GM12878 (cell line): Measurements from ENCODE around the gene RBM7. TPM values are rescaled to one million over a fixed set of nuclear protein-coding genes. Genes with fewer than 3 reads are reported as not detected.

Source experiments
- ATAC-seq: fragments of 200-7000 bp; cut with Tn5 transposase; 3 replicates; pipeline ENCODE4 v1.9.1; 2020; ENCODE audit warnings: mild to moderate bottlenecking, moderate library complexity
- BruUV-seq: library from RNA; stranded (reverse); fragments of 400-500 nt; replicated peaks from 2 replicates; lab custom pipeline; 2021; lab: Mats Ljungman, UMichigan
- CTCF ChIA-PET: fragments of 300-600 bp; sonication (Branson Sonifier 250); formaldehyde crosslinking; extraction: SDS; loops from one replicate; lab custom pipeline; 2021; ENCODE audit warnings: inconsistent platforms; lab: Yijun Ruan, JAX
- POLR2A ChIA-PET: fragments of 350-600 bp; formaldehyde crosslinking; extraction: SDS; loops from one replicate; lab custom pipeline; 2021; ENCODE audit warnings: inconsistent platforms; lab: Charles Lee
- RAD21 ChIA-PET: fragments of 300-600 bp; sonication (Branson Sonifier 250); formaldehyde crosslinking; loops from one replicate; lab custom pipeline; 2023; ENCODE audit warnings: antibody characterized with exemption; ENCODE audit not compliant: unreplicated experiment; lab: Charles Lee
- SMC1A ChIA-PET: fragments of 300-600 bp; sonication (Branson Sonifier 250); formaldehyde crosslinking; loops from one replicate; lab custom pipeline; 2023; ENCODE audit not compliant: unreplicated experiment, uncharacterized antibody; lab: Charles Lee
- DNase-seq: peaks from one replicate; pipeline ENCODE4 v3.0.0-alpha.2; 2011; ENCODE audit warnings: low read depth, low spot score
- FAIRE-seq: peaks from 3 replicates; lab custom pipeline; 2011; peaks lifted over from hg19 to GRCh38; lab: Jason Lieb, UNC
- H2AFZ ChIP-seq: 2 replicates; pipeline ENCODE4 v1.6.0; 2011; ENCODE audit warnings: low read depth, low read length, control low read depth; ENCODE audit not compliant: control insufficient read depth
- H3K27ac ChIP-seq: 2 replicates; pipeline ENCODE4 v1.5.1; 2011; ENCODE audit warnings: control low read depth; ENCODE audit not compliant: control insufficient read depth, insufficient read depth
- H3K27me3 ChIP-seq, 2 experiments: replicated peaks in 1 of 2; 2 replicates each; pipeline versions ENCODE4 v1.6.0 to v1.6.1; 2011; ENCODE audit warnings: low read length in 1 of 2; ENCODE audit not compliant: control insufficient read depth in 2 of 2, insufficient read depth in 2 of 2
- H3K36me3 ChIP-seq, 2 experiments: 2 replicates each; pipeline ENCODE4 v1.5.1; 2011; ENCODE audit warnings: low read length in 1 of 2; ENCODE audit not compliant: control insufficient read depth in 2 of 2, insufficient read depth in 2 of 2
- H3K4me1 ChIP-seq: 2 replicates; pipeline ENCODE4 v1.6.1; 2011; ENCODE audit warnings: mild to moderate bottlenecking, low read length, moderate library complexity, mixed read lengths; ENCODE audit not compliant: control insufficient read depth, insufficient read depth
- H3K4me2 ChIP-seq: 2 replicates; pipeline ENCODE4 v1.6.0; 2011; ENCODE audit warnings: control low read depth; ENCODE audit not compliant: control insufficient read depth, insufficient read depth
- H3K4me3 ChIP-seq: fragments of 200-600 bp; sonication (generic); 2 replicates; pipeline ENCODE4 v1.5.1; 2016
- H3K79me2 ChIP-seq: 2 replicates; pipeline ENCODE4 v1.6.0; 2011; ENCODE audit warnings: low read length; ENCODE audit not compliant: control insufficient read depth, insufficient read depth
- H3K9ac ChIP-seq: 2 replicates; pipeline ENCODE4 v1.8.0; 2011; ENCODE audit warnings: low read length, control low read depth, mixed read lengths; ENCODE audit not compliant: control insufficient read depth, insufficient read depth
- H3K9me3 ChIP-seq: replicated peaks from 3 replicates; pipeline ENCODE4 v1.5.1; 2011; ENCODE audit warnings: mild to moderate bottlenecking, low read length; ENCODE audit not compliant: control insufficient read depth, insufficient read depth
- H4K20me1 ChIP-seq: 2 replicates; pipeline ENCODE4 v1.6.0; 2011; ENCODE audit not compliant: control insufficient read depth, insufficient read depth
- CBFB ChIP-seq: IDR thresholded peaks from 2 replicates; pipeline ENCODE4 v1.6.1; 2016; ENCODE audit warnings: antibody characterized with exemption, low read depth
- CREM ChIP-seq: IDR thresholded peaks from 2 replicates; pipeline ENCODE4 v1.6.1; 2014; ENCODE audit warnings: antibody characterized with exemption, low read depth
- EP300 ChIP-seq, 2 experiments: fragments of 150-350 bp in 1 of 2; IDR thresholded peaks; 2 replicates each; pipeline ENCODE4 v1.6.1; 2011 to 2012; ENCODE audit warnings: low read depth in 2 of 2, low read length in 2 of 2, borderline replicate concordance in 1 of 2, improper control_type of control experiment in 1 of 2, inconsistent platforms in 1 of 2; ENCODE audit not compliant: control insufficient read depth in 1 of 2
- FOXM1 ChIP-seq: IDR thresholded peaks from 2 replicates; pipeline ENCODE4 v1.6.1; 2012; ENCODE audit warnings: low read depth, mild to moderate bottlenecking, inconsistent platforms, low read length, moderate library complexity
- NFIC ChIP-seq: IDR thresholded peaks from 2 replicates; pipeline ENCODE4 v1.6.1; 2012; ENCODE audit warnings: low read depth, mild to moderate bottlenecking, inconsistent platforms, low read length, moderate library complexity
- NFXL1 ChIP-seq: fragments of 450-650 bp; IDR thresholded peaks from 2 replicates; pipeline ENCODE4 v1.6.1; 2017; ENCODE audit warnings: antibody characterized with exemption, mild to moderate bottlenecking, borderline replicate concordance
- NKRF ChIP-seq: fragments of 450-650 bp; conservative IDR thresholded peaks from 2 replicates; pipeline ENCODE4 v1.6.1; 2017; ENCODE audit warnings: mild to moderate bottlenecking, moderate library complexity
- POLR2AphosphoS2 ChIP-seq: IDR thresholded peaks from 2 replicates; pipeline ENCODE4 v1.6.1; 2011; ENCODE audit warnings: low read depth, mild to moderate bottlenecking, low read length, improper control_type of control experiment, moderate library complexity
- POU2F2 ChIP-seq: IDR thresholded peaks from 3 replicates; pipeline ENCODE4 v1.6.1; 2011; ENCODE audit warnings: low read depth, mild to moderate bottlenecking, low read length, borderline replicate concordance
- RB1 ChIP-seq: fragments of 450-650 bp; formaldehyde crosslinking; IDR thresholded peaks from 2 replicates; pipeline ENCODE4 v1.6.1; 2017; ENCODE audit warnings: mild to moderate bottlenecking, borderline replicate concordance
- SP1 ChIP-seq: IDR thresholded peaks from one replicate; pipeline ENCODE4 v1.6.1; 2011; ENCODE audit warnings: low read depth, low read length
- SUPT20H ChIP-seq: IDR thresholded peaks from 2 replicates; pipeline ENCODE4 v1.6.1; 2011; ENCODE audit warnings: low read depth, mild to moderate bottlenecking, low read length, moderate library complexity, borderline replicate concordance; ENCODE audit not compliant: control insufficient read depth
- SUZ12 ChIP-seq: fragments of 200-600 bp; sonication (generic); IDR thresholded peaks from one replicate; pipeline ENCODE4 v1.6.1; 2018; ENCODE audit warnings: antibody characterized with exemption, mild to moderate bottlenecking; ENCODE audit not compliant: unreplicated experiment
- TAF1 ChIP-seq: IDR thresholded peaks from 2 replicates; pipeline ENCODE4 v1.6.1; 2011; ENCODE audit warnings: mild to moderate bottlenecking, low read depth, low read length, borderline replicate concordance
- USF1 ChIP-seq: IDR thresholded peaks from 2 replicates; pipeline ENCODE4 v1.6.1; 2011; ENCODE audit warnings: borderline replicate concordance, low read depth, mild to moderate bottlenecking, moderate library complexity, mixed read lengths, low read length; ENCODE audit not compliant: insufficient read depth; ENCODE audit errors: extremely low read length
- ZSCAN29 ChIP-seq: fragments of 450-650 bp; IDR thresholded peaks from 2 replicates; pipeline ENCODE4 v1.6.1; 2017; ENCODE audit warnings: mild to moderate bottlenecking, moderate library complexity
- WGBS: methylation state at CpG from one replicate; pipeline ENCODE4 v1.1.6; 2016; ENCODE audit warnings: low lambda C conversion rate; ENCODE audit not compliant: insufficient replicate concordance, insufficient coverage; ENCODE audit errors: missing lambda C conversion rate; 5-methylcytosine and 5-hydroxymethylcytosine counted together
- in situ Hi-C: fragments of 300-500 bp; cut with MboI; formaldehyde crosslinking; loops from 9 replicates; pipeline ENCODE4 v1.14.3; 2018; ENCODE audit warnings: mixed read lengths
- intact Hi-C: fragments of 100-400 bp; cut with micrococcal nuclease; formaldehyde crosslinking; loops from one replicate; pipeline ENCODE4 v1.14.2; 2022; ENCODE audit not compliant: unreplicated experiment
- polyA plus RNA-seq, 11 experiments: library from polyadenylated mRNA; depleted of rRNA in 4 of 11; unstranded in 6 of 11; stranded (reverse) in 5 of 11; fragments of >200 nt; fragmentation: Nextera tagmentation in 4 of 11; fragmentation: Illumina TruSeq in 1 of 11; extraction: Ambion mirVana in 4 of 11; extraction: Trizol in 1 of 11; gene quantifications; 1 replicate in 1 of 11; 2 replicates in 10 of 11; pipeline versions ENCODE4 v1.2.1 to v1.2.3, GENCODE V29; 2011 to 2016; ENCODE audit warnings: inconsistent platforms in 2 of 11, missing spikeins in 2 of 11, low read depth in 1 of 11
- total RNA-seq, 4 experiments: library from RNA; depleted of rRNA in 3 of 4; stranded (reverse); fragments of >200 nt in 3 of 4; fragmentation: Illumina TruSeq in 1 of 4; extraction: Trizol in 1 of 4; gene quantifications; 2 replicates each; pipeline versions ENCODE4 v1.2.1 to v1.2.3, GENCODE V29; 2013 to 2021
- TF ChIP-seq, protein P1 (sequence below): fragments of 450-650 bp; formaldehyde crosslinking; IDR thresholded peaks from 2 replicates; pipeline ENCODE4 v1.5.0; 2022; ENCODE audit warnings: mild to moderate bottlenecking, missing genetic modification characterization

The RBM7 gene
- total and polyA plus RNA-seq, 10 of the 15 experiments (the other 5 are each of a cell fraction or from before 2014, with no cell fraction given): 17.0 to 46.2 (median 26.0) TPM

GRCh38 chr11:114447444-114447843 is 47.0 kb downstream of the RBM7 start (continued):
- no peak for TF ChIP-seq POU2F2
- no peak for TF ChIP-seq TAF1
- TF ChIP-seq, all 136 proteins: peak for 0

DNA sequence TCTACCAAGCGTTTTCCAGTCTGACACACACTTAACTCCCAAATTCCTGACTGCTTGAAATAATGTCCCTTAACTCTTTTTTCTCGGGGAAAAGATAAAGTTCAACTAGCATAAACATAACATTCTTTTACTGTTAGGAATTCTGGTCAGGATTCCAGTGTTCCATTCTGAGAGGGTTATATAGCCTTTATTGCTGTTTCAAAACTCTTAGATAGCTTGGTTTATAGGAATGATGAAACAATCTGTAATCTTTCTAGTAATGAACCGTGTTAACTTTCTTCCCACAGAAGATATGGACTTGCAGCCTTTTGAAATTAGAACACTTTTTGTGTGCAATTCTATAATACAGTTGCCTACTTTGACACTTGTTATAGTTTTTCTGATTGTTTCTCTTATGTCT is 47.4 kb downstream of the RBM7 start:
- Histone ChIP-seq H3K9me3 (no peaks in the 10 kb centered on the region), H3K36me3 (no peaks in the 10 kb centered on the region), H3K9ac (no peak overlapping the region), H2AFZ (no peak overlapping the region), H3K4me1 (no peaks in the 10 kb centered on the region), H3K4me3 (no peak overlapping the region), H3K27me3 (no peaks in the 10 kb centered on the region), H3K4me2 (no peak overlapping the region), H3K27ac (no peak overlapping the region), H3K79me2 (no peaks in the 10 kb centered on the region), H4K20me1 (no peaks in the 10 kb centered on the region)
- FAIRE-seq (no peak), ATAC-seq (no peak), DNase-seq (no peak)
- ChIA-PET RAD21 (no interaction called here), SMC1A (no interaction called here), CTCF (interaction anchor here (0.8 kb wide), 1 partner anchor 44 kb away, joined by 3 read pairs; no protein-coding TSS in a partner anchor), POLR2A (no interaction called here)
- 67% methylated on average over 3 of the region's 3 CpGs for WGBS
- TF ChIP-seq CREM: no peak
- TF ChIP-seq USF1: no peak
- no peak for TF ChIP-seq SUZ12
- no peak for TF ChIP-seq NKRF
- no peak for TF ChIP-seq FOXM1
- TF ChIP-seq EP300 (IDR thresholded peaks at IDR 0.05; ENCODE audit: borderline replicate concordance in 1 of 2, control insufficient read depth in 1 of 2, low read depth in 2 of 2, low read length in 2 of 2): no peak
- no peak for TF ChIP-seq RB1
- no peak for TF ChIP-seq SUPT20H
- TF ChIP-seq ZSCAN29: no peak
- TF ChIP-seq CBFB: no peak
- TF ChIP-seq, protein P1, sequence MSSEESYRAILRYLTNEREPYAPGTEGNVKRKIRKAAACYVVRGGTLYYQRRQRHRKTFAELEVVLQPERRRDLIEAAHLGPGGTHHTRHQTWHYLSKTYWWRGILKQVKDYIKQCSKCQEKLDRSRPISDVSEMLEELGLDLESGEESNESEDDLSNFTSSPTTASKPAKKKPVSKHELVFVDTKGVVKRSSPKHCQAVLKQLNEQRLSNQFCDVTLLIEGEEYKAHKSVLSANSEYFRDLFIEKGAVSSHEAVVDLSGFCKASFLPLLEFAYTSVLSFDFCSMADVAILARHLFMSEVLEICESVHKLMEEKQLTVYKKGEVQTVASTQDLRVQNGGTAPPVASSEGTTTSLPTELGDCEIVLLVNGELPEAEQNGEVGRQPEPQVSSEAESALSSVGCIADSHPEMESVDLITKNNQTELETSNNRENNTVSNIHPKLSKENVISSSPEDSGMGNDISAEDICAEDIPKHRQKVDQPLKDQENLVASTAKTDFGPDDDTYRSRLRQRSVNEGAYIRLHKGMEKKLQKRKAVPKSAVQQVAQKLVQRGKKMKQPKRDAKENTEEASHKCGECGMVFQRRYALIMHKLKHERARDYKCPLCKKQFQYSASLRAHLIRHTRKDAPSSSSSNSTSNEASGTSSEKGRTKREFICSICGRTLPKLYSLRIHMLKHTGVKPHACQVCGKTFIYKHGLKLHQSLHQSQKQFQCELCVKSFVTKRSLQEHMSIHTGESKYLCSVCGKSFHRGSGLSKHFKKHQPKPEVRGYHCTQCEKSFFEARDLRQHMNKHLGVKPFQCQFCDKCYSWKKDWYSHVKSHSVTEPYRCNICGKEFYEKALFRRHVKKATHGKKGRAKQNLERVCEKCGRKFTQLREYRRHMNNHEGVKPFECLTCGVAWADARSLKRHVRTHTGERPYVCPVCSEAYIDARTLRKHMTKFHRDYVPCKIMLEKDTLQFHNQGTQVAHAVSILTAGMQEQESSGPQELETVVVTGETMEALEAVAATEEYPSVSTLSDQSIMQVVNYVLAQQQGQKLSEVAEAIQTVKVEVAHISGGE (CRISPR knock-in tag): no peak
- no peak for TF ChIP-seq NFIC
- TF ChIP-seq POLR2AphosphoS2: no peak
- TF ChIP-seq NFXL1: no peak
- no peak for TF ChIP-seq SP1
- intact Hi-C loops (no loop called here), in situ Hi-C loops (no loop called here)
- no TSS peak for BruUV-seq
